ENCODE measurements around the gene SNX8.

Gene SNX8

DNA sequence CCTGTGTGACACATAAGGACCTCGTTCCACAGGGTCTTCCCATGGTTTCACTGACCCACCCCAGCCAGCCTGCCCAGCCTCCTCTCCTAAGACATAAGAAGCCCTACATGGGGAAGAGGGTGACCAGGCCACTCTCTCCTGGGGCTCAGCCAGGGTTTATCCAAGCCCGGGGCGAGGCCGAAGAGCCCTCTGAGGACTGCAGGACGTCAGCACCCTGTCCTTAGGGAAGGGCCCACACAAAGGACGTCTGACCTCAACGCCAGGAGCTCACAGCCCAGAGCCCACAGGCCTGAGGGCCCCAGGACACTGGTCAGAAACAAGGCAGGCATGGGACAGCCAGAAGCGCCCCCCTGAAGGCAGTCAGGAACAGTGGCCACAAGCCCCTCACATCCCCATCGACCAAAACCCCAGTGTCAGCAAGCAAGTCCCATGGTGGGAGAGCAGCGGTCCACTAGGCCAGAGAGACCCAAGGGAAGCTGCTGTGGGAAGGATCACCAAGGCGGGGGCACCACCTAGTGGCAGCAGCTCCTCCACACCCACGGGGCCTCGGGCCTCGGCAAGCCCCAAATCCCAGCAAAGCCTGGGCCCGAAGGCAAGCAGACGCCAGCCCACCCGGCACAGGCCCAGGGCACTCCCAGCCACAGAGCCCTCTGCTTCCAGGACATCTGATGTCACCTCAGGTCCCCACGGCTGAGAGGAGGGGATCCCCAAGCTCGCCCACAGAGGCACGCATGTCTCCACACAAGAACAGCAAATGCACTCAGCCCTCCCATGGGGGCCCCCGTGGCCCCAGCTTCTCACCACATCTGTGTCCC, 104.9 kb downstream of the SNX8 start:
- ATAC-seq (ENCODE audit: insufficient read depth, low read depth) (peak; percentile 67; the same call in 2 of the 3 replicates), DNase-seq (peak; percentile 42)
- Histone ChIP-seq H3K4me1 (ENCODE audit: insufficient read depth, low read length) (no peaks in the 10 kb centered on the region), H3K36me3 (ENCODE audit: insufficient read depth, low read length) (peaks cover 77% of the 10 kb centered on the region), H3K4me2 (ENCODE audit: insufficient read depth, low read length) (no peak overlapping the region), H3K79me2 (ENCODE audit: insufficient read depth, low read length) (no peaks in the 10 kb centered on the region; the same call in 1 of the 2 replicates), H3K9ac (ENCODE audit: low read depth, low read length) (no peak overlapping the region), H3K27me3 (ENCODE audit: insufficient read depth, low read length, poor library complexity) (no peaks in the 10 kb centered on the region), H3K27ac (ENCODE audit: low read length) (no peak overlapping the region), H2AFZ (ENCODE audit: low read depth, low read length) (no peak overlapping the region), H3K9me3 (ENCODE audit: insufficient read depth, low read length, severe bottlenecking) (no peaks in the 10 kb centered on the region), H3K4me3 (ENCODE audit: low read depth in 1 of 2, low read length in 2 of 2) (no peak overlapping the region), H4K20me1 (ENCODE audit: insufficient read depth, low read length) (peaks cover 20% of the 10 kb centered on the region)
- no peak for TF ChIP-seq EZH2 (IDR thresholded peaks at IDR 0.05; ENCODE audit: borderline replicate concordance, low read depth, low read length, severe bottlenecking)
- TF ChIP-seq, protein P1, sequence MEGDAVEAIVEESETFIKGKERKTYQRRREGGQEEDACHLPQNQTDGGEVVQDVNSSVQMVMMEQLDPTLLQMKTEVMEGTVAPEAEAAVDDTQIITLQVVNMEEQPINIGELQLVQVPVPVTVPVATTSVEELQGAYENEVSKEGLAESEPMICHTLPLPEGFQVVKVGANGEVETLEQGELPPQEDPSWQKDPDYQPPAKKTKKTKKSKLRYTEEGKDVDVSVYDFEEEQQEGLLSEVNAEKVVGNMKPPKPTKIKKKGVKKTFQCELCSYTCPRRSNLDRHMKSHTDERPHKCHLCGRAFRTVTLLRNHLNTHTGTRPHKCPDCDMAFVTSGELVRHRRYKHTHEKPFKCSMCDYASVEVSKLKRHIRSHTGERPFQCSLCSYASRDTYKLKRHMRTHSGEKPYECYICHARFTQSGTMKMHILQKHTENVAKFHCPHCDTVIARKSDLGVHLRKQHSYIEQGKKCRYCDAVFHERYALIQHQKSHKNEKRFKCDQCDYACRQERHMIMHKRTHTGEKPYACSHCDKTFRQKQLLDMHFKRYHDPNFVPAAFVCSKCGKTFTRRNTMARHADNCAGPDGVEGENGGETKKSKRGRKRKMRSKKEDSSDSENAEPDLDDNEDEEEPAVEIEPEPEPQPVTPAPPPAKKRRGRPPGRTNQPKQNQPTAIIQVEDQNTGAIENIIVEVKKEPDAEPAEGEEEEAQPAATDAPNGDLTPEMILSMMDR (IDR thresholded peaks at IDR 0.05; ENCODE audit: borderline replicate concordance, extremely low read depth, low read length, poor library complexity, severe bottlenecking), result peak; percentile 66

DNA sequence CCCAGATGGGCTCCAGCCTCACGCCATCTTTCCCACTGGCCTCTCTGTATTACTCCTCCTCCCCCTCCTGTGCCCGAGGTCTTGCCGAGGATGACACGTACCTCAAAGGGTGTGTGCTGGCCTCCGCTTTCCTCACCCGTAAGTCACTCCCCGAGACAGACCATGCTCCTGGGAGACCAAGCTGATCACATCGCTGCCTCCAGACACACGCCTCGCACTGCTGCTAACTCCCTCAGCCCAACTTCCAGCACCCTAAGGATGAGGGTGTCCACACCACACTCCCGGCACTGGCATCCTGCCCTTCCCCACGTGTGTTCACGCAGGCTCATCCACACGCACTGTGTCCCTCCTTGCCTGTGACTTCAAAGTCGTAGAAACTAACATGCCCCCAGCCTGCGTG, 105.5 kb downstream of the SNX8 start:
- H3K36me3 ChIP-seq (ENCODE audit: insufficient read depth, low read length), result peaks cover 77% of the 10 kb centered on the region

DNA sequence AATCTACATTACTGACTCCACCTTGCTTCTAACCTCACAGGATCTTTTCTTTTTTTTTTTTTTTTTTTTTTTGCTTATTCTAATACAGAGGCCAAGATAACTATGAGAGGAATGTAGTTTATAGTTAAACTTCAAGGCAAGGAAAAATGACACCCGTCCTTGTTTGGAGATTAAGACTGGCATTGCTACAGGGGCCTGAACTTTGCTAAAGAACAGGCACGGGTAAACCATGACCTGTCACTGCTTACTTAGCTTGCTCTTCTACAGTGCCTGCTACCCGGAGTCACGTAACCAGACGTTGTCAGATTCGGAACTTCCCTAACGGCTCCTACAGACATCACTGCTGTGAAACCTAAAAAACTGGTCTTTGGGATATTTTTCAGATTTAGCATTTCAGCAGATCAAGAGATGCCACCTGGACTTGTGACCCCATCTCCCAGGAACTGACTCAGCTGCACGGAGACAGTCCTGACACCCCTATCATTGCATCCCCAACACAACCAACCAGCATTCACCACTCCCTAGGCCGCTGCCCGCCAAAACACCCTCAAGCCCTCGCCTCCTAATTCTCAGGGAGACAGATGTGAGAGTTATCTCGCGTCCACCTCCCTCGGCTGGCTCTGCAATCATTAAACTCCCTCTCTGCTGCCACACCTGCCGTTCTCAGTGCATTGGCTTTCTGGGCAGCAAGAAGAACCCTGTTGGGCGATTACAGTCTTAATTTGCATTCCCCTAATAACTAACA, 109.0 kb downstream of the SNX8 start:
- no peak overlapping the region for H2AFZ ChIP-seq (ENCODE audit: low read depth, low read length)
- no peaks in the 10 kb centered on the region for H3K9me3 ChIP-seq (ENCODE audit: insufficient read depth, low read length, severe bottlenecking)
- H3K27me3 ChIP-seq (ENCODE audit: insufficient read depth, low read length, poor library complexity), result no peaks in the 10 kb centered on the region
- ATAC-seq (ENCODE audit: insufficient read depth, low read depth) (no peak), DNase-seq (no peak)
- no peak overlapping the region for H3K4me3 ChIP-seq (ENCODE audit: low read depth in 1 of 2, low read length in 2 of 2)
- peaks cover 4% of the 10 kb centered on the region for H3K79me2 ChIP-seq (ENCODE audit: insufficient read depth, low read length)
- H4K20me1 ChIP-seq (ENCODE audit: insufficient read depth, low read length), result peaks cover 51% of the 10 kb centered on the region
- TF ChIP-seq, protein P1 (IDR thresholded peaks at IDR 0.05; ENCODE audit: borderline replicate concordance, extremely low read depth, low read length, poor library complexity, severe bottlenecking), result no peak
- no peak for TF ChIP-seq EZH2 (IDR thresholded peaks at IDR 0.05; ENCODE audit: borderline replicate concordance, low read depth, low read length, severe bottlenecking)
- H3K4me2 ChIP-seq (ENCODE audit: insufficient read depth, low read length), result no peak overlapping the region
- no peak overlapping the region for H3K27ac ChIP-seq (ENCODE audit: low read length)
- H3K36me3 ChIP-seq (ENCODE audit: insufficient read depth, low read length), result peaks cover 76% of the 10 kb centered on the region
- no peaks in the 10 kb centered on the region for H3K4me1 ChIP-seq (ENCODE audit: insufficient read depth, low read length)
- H3K9ac ChIP-seq (ENCODE audit: low read depth, low read length), result no peak overlapping the region

More for the DNA sequence above, 105.5 kb downstream of the SNX8 start:
- DNase-seq (no peak), ATAC-seq (ENCODE audit: insufficient read depth, low read depth) (no peak)
- H3K4me2 ChIP-seq (ENCODE audit: insufficient read depth, low read length), result no peak overlapping the region
- no peak overlapping the region for H3K27ac ChIP-seq (ENCODE audit: low read length)
- no peak for TF ChIP-seq EZH2 (IDR thresholded peaks at IDR 0.05; ENCODE audit: borderline replicate concordance, low read depth, low read length, severe bottlenecking)
- TF ChIP-seq, protein P1 (IDR thresholded peaks at IDR 0.05; ENCODE audit: borderline replicate concordance, extremely low read depth, low read length, poor library complexity, severe bottlenecking), result no peak
- no peaks in the 10 kb centered on the region for H3K27me3 ChIP-seq (ENCODE audit: insufficient read depth, low read length, poor library complexity)
- peaks cover 26% of the 10 kb centered on the region for H4K20me1 ChIP-seq (ENCODE audit: insufficient read depth, low read length)
- no peak overlapping the region for H3K9ac ChIP-seq (ENCODE audit: low read depth, low read length)
- no peaks in the 10 kb centered on the region for H3K9me3 ChIP-seq (ENCODE audit: insufficient read depth, low read length, severe bottlenecking)
- no peaks in the 10 kb centered on the region; the same call in 1 of the 2 replicates for H3K79me2 ChIP-seq (ENCODE audit: insufficient read depth, low read length)
- no peak overlapping the region for H2AFZ ChIP-seq (ENCODE audit: low read depth, low read length)
- no peak overlapping the region for H3K4me3 ChIP-seq (ENCODE audit: low read depth in 1 of 2, low read length in 2 of 2)
- H3K4me1 ChIP-seq (ENCODE audit: insufficient read depth, low read length), result no peaks in the 10 kb centered on the region
